Activated T-cell treated with anti-CD3 and anti-CD28 coated beads, Interleukin-2, amount 50 U/mL, for 24 hours (primary cell): ENCODE results near the gene SLC35F3.
"Not testable (repeated sequence)": the region's sequence is repeated elsewhere in the genome, so short reads cannot be mapped to it uniquely, and the experiment has no call there.

Source experiments
- DNase-seq: peaks from one replicate; pipeline ENCODE4 v3.0.0-alpha.2; 2020
- H3K27ac Mint-ChIP-seq: 2 replicates; pipeline ENCODE4 v1.8.0; 2020; ENCODE audit warnings: mild to moderate bottlenecking, mixed read lengths
- H3K27me3 Mint-ChIP-seq: 2 replicates; pipeline ENCODE4 v1.8.0; 2020; ENCODE audit warnings: mixed read lengths
- H3K36me3 Mint-ChIP-seq: 2 replicates; pipeline ENCODE4 v1.8.0; 2020; ENCODE audit warnings: low read depth, mixed read lengths
- H3K4me1 Mint-ChIP-seq: 2 replicates; pipeline ENCODE4 v1.8.0; 2020; ENCODE audit warnings: low read depth, mixed read lengths
- H3K4me3 Mint-ChIP-seq: 2 replicates; pipeline ENCODE4 v1.8.0; 2020; ENCODE audit warnings: mild to moderate bottlenecking, moderate library complexity, mixed read lengths
- H3K9me3 Mint-ChIP-seq: 2 replicates; pipeline ENCODE4 v1.8.0; 2020; ENCODE audit warnings: mixed read lengths

SLC35F3 gene

DNA sequence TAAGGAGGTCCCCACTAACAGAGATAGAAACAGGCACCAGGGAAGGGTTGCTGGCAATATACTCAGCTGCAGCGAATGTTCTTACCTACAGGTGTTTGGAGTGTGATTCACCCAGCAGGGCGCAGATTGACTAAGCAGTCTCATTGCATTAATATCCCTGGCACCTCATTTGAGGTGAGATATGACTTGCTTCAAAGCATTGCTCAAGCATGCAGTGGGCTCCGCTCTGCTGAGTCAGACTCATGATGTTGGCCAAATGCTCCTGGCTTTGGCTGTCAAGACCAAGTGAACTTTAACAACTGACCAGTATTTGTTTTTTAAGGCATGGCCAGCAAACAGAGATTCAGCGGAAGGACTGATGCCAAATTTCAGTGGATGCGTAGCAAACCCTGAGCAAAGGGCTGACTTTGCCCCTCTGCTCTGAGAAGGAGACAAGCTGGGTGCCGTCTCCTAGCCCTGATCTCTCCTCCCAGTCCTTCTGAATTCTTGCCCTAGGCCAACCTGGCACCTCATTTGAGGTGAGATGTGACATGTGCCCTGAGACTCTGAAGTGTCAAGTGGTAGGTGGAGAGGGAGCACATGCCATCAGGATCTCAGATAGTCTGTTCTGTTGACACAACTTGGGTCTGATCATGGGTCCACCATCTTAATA lies 281.7 kb downstream of the SLC35F3 start:
- H3K36me3 Mint-ChIP-seq = no peaks in the 10 kb centered on the region
- H3K27me3 Mint-ChIP-seq = peaks cover 61% of the 10 kb centered on the region
- H3K4me1 Mint-ChIP-seq = no peaks in the 10 kb centered on the region
- H3K4me3 Mint-ChIP-seq = no peak overlapping the region
- peaks cover 14% of the 10 kb centered on the region for H3K9me3 Mint-ChIP-seq
- no peak overlapping the region for H3K27ac Mint-ChIP-seq
- DNase-seq = no peak

DNA sequence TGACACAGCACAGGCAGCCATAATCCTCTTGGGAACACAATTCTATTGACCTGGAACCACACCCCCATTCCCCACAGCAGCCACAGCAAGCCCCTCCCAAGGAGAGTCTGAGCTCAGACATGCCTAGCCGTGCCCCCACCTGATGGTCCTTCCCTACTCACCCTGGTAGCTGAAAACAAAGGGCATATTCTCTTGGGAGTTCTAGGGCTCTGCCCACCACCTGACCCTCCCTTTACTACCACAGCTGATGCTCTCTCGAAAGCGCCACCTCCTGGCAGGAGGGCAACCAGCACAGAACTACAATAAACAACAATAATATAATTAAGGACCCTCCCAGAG lies 283.9 kb downstream of the SLC35F3 start:
- Mint-ChIP-seq H3K9me3 (peaks cover 18% of the 10 kb centered on the region), H3K4me3 (no peak overlapping the region), H3K4me1 (no peaks in the 10 kb centered on the region), H3K27me3 (peaks cover 65% of the 10 kb centered on the region), H3K36me3 (no peaks in the 10 kb centered on the region), H3K27ac (no peak overlapping the region)
- no peak for DNase-seq

DNA sequence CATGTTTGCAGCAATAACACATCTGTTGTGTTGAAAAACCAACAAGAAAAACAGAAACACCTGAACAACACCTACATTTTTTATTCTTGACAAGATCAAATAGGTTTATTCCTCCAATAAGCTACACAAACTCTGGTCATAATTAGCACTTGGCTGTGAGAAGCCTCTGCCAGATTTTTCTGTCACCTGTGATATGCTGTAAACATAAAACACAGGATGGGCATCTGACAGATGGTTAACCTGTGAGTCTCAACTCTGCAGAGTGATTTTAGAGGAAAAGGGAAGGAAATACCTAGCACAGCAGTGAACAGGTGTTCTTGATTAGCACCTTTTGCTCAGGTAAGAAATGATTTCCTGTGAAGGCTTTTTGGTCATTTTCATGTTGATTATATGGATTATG lies 293.4 kb downstream of the SLC35F3 start:
- H3K4me3 Mint-ChIP-seq = no peak overlapping the region
- H3K27ac Mint-ChIP-seq = no peak overlapping the region
- no peak for DNase-seq
- no peaks in the 10 kb centered on the region for H3K36me3 Mint-ChIP-seq
- H3K4me1 Mint-ChIP-seq = no peaks in the 10 kb centered on the region
- H3K27me3 Mint-ChIP-seq = peaks cover 41% of the 10 kb centered on the region
- H3K9me3 Mint-ChIP-seq = no peaks in the 10 kb centered on the region

DNA sequence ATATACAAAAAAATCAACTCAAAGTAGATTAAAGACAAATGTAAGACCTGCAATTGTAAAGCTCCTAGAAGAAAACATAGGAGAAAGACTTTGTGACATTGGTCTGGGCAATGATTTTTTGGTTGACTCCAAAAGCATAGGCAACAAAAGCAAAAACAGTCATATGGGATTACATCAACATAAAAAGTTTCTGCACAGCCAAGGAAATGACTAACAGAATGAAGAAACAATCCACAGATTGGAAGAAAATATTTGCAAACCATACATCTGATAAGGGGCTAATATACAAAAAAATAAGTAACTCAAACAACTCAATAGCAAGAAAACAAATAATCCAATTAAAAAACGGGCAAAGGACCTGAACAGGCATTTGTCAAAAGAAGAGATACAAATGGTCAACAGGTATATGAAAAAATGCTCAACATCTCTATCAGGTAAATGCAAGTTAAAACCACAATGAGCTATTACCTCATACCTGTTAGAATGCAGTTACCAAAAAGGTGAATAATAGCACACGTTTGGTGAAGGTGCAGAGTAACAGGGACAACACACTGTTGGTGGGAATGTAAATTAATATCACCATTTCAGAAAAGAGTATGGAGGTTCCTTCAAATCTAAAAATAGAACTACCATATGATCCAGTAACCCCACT lies 295.1 kb downstream of the SLC35F3 start:
- Mint-ChIP-seq H3K27me3 (peaks cover 33% of the 10 kb centered on the region), H3K27ac (no peak overlapping the region)

DNA sequence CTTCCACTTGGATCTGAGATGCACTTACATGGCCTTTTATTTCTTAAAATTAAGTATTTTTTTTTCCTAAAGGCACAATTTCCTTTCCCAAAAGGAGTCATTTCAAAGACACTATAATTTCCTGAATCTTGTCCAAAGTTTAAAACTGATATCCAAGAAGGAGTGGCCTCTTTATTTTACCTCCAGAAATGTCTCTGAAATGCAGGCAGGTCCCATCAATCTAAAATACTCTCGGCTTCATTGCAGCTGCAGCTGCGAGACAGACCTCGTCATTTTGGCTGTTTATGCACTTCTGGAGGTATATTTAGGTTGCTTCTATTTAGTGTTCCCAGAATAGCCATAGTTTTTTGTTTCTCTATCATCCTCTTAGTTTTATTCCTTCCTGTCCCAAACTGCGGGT lies 296.1 kb downstream of the SLC35F3 start:
- Mint-ChIP-seq H3K27me3 (peaks cover 29% of the 10 kb centered on the region), H3K4me3 (no peak overlapping the region), H3K36me3 (no peaks in the 10 kb centered on the region), H3K27ac (no peak overlapping the region), H3K9me3 (no peaks in the 10 kb centered on the region), H3K4me1 (no peaks in the 10 kb centered on the region)
- DNase-seq = no peak

More for the DNA sequence above, 295.1 kb downstream of the SLC35F3 start:
- H3K9me3 Mint-ChIP-seq = no peaks in the 10 kb centered on the region
- H3K36me3 Mint-ChIP-seq = no peaks in the 10 kb centered on the region
- no peaks in the 10 kb centered on the region for H3K4me1 Mint-ChIP-seq
- H3K4me3 Mint-ChIP-seq = no peak overlapping the region
- no peak for DNase-seq

DNA sequence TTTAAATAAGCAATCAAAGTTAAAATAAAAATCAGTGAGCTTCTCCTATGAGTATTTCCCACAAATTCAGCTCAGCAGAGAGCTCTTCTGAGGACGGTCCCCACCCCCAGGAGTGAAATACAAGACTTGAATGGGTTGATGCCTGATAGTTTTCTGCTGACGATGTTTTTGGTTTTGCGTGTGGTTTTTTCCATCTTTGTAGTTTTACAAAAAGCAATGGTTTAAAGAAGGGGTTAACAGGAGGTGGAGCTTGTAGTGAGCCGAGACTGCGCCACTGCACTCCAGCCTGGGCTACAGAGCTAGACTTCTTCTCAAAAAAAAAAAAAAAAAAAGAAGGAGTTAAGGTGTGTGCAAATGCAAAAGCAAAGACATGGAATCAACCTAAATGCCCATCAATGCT lies 297.1 kb downstream of the SLC35F3 start:
- Mint-ChIP-seq H3K36me3 (no peaks in the 10 kb centered on the region), H3K4me3 (no peak overlapping the region), H3K9me3 (no peaks in the 10 kb centered on the region), H3K4me1 (no peaks in the 10 kb centered on the region), H3K27me3 (peaks cover 20% of the 10 kb centered on the region), H3K27ac (no peak overlapping the region)
- DNase-seq = no peak

DNA sequence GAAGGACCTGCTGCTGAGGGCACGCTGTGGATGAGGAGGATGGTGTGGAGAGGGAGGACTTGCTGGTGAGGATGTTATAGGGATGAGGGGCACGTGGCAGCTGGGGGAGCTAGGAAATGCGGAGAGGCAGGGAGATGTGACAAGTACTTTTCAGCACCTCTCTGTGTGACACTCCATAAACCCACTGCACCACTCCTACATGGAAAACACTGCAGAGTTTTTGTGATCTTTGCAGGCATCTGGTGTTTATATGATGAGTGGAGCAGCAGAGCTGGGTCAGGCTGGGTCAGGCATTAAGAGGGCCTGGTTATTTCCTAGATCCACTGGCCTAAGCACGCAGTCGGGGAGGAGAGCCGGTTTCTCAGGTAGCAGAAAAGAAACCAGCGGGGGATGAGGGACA lies 301.5 kb downstream of the SLC35F3 start:
- Mint-ChIP-seq H3K27ac (no peak overlapping the region), H3K4me1 (no peaks in the 10 kb centered on the region), H3K27me3 (peaks cover 26% of the 10 kb centered on the region), H3K9me3 (no peaks in the 10 kb centered on the region), H3K4me3 (no peak overlapping the region), H3K36me3 (no peaks in the 10 kb centered on the region)
- DNase-seq = no peak

DNA sequence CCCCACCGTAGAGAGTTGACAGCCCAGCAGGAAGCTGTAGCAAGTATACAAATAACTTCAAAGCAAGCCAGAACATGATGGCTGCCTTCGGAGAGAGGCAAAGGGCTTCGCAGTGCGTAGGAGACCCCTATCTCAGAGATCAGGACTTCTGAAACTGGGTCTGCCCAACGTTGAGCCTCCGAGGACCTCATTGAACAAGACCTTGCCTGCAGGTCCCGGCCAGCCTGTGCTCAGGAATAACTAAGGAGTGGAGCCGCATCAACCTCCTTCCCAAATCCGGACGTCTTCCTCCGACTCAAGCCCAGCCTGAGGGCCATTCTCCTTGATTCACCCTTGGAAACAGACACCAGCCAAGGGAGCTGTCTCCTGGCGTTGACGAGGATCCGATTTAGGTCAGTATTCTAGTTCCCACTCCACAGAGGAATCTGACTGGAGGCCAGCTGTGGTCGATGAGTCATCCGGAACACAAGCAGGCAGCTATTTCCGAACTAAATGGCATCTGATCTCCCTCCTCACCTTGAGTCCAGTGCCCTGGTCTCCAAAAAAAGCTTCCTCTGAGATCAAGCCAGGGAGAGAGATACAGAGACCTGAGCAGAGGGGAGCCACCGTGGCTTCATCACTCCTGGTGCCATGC lies 302.3 kb downstream of the SLC35F3 start:
- no peak overlapping the region for H3K27ac Mint-ChIP-seq
- no peaks in the 10 kb centered on the region for H3K9me3 Mint-ChIP-seq
- peaks cover 28% of the 10 kb centered on the region for H3K27me3 Mint-ChIP-seq
- DNase-seq = no peak
- H3K4me1 Mint-ChIP-seq = no peaks in the 10 kb centered on the region
- no peaks in the 10 kb centered on the region for H3K36me3 Mint-ChIP-seq
- no peak overlapping the region for H3K4me3 Mint-ChIP-seq

DNA sequence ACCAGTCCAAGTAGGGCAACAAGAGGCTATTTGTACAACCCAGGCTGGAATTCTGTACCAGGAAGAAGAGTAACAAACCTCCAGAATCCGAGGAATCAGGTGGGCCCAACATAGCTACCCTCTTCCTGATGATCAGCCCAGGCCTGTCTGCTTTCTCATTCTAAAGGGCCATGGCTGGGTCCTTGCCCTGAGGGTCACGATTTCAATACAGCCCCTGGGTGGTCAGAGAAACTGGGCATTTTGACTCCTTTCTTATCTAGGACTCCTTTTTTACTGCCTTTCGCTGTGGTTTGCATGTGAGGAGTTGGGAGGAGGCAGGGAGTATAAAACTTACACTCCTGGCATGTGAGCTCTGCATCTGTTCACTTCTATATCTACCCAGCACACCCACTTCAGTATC lies 303.9 kb downstream of the SLC35F3 start:
- no peak overlapping the region for H3K4me3 Mint-ChIP-seq
- peaks cover 3% of the 10 kb centered on the region for H3K4me1 Mint-ChIP-seq
- H3K27me3 Mint-ChIP-seq = peaks cover 36% of the 10 kb centered on the region
- peaks cover 2% of the 10 kb centered on the region for H3K9me3 Mint-ChIP-seq
- no peaks in the 10 kb centered on the region for H3K36me3 Mint-ChIP-seq
- no peak for DNase-seq
- H3K27ac Mint-ChIP-seq = no peak overlapping the region

DNA sequence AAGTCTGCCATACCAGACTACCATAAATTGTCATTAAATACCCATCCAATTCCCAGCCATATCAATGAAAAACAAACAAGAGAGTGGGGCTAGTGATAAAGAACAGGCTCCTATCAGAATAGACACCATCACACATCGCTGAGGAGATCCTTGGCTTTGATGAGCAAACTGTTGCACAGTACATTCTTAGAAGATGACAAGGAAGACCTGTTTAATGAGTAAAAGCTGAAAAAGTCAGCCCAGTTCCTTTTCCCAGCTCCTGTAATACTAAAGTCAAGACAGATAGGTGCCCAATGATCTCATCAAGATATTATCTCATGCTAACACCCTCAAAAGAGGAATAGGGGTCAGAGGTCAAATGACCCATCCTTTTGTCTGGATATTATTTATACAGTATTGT lies 304.3 kb downstream of the SLC35F3 start:
- H3K4me3 Mint-ChIP-seq = no peak overlapping the region
- peaks cover 6% of the 10 kb centered on the region for H3K4me1 Mint-ChIP-seq
- H3K36me3 Mint-ChIP-seq = no peaks in the 10 kb centered on the region
- H3K27me3 Mint-ChIP-seq = peaks cover 41% of the 10 kb centered on the region
- no peak overlapping the region for H3K27ac Mint-ChIP-seq
- no peak for DNase-seq
- H3K9me3 Mint-ChIP-seq = peaks cover 2% of the 10 kb centered on the region

DNA sequence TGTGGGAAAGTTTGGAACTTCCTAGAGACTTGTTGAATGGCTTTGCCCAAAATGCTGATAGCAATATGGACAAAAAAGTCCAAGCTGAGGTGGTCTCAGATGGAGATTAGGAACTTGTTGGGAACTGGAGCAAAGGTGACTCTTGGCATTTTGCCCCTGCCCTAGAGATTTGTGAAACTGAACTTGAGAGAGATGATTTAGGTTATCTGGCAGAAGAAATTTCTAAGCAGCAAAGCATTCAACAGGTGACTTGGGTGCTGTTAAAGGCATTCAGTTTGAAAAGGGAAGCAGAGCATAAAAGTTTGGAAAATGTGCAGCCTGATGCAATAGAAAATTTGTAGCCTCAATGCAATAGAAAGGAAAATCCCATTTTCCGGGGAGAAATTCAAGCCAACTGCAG lies 306.0 kb downstream of the SLC35F3 start:
- not testable (repeated sequence) for H3K4me1 Mint-ChIP-seq, H3K9me3 Mint-ChIP-seq, H3K4me3 Mint-ChIP-seq, H3K27ac Mint-ChIP-seq, DNase-seq, H3K36me3 Mint-ChIP-seq
- H3K27me3 Mint-ChIP-seq = peaks cover 51% of the 10 kb centered on the region

DNA sequence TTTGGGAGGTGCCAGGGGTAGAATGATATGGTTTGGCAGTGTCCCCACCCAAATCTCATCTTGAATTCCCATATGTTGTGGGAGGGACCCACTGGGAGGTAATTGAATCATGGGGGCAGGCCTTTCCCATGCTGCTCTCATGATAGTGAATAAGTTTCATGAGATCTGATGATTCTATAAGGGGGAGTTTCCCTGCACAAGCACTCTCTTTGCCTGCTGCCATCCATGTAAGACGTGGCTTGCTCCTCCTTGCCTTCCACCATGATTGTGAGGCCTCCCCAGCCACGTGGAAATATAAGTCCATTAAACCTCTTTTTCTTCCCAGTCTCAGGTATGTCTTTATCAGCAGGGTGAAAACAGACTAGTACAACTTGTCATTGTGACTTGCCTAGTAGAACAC lies 307.4 kb downstream of the SLC35F3 start:
- H3K9me3 Mint-ChIP-seq, H3K4me1 Mint-ChIP-seq, H3K4me3 Mint-ChIP-seq, DNase-seq, H3K36me3 Mint-ChIP-seq, H3K27ac Mint-ChIP-seq: not testable (repeated sequence)
- peaks cover 65% of the 10 kb centered on the region for H3K27me3 Mint-ChIP-seq

DNA sequence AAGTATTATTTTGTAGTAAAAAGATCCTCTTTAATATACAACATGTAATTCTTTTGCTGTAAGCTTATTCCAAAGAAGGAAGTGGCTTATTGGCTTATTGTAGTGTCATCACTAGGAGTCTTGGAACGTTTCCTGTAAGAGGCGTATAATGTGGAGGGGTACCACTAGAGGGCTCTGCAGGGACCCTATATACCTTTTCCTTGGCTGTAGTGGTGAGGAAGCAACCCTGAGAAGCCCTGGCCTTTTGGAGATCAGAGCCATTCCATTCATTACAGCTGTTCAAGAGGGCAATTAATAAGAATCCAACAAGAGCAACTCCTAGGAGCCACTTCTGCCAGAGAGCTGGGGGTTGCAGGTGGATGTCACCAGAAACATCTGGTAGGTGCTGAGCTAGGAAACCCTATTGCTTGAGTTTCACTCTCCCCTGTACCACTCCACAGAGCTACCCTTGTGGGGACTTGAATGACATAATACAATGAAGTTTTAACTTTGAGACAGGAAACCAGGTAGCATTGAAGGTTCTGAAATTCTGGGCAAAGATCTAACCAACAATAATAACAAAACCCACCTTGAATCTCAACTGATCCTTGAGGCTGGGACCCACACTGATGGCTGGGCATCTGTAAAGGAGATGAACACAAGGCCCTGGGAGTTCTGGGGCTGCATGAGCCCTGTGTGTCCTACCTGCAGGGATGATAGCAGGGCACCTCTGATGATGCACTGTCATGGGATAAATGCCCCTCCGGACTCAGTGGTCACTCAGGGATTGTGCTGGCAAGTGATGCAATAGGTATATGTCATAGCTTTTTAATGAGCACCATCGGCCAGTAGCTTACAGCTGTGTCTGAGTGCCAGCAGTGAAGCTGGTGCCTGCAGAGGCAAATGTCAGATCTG lies 308.5 kb downstream of the SLC35F3 start:
- Mint-ChIP-seq H3K27me3 (peaks cover 73% of the 10 kb centered on the region), H3K27ac (no peak overlapping the region), H3K4me3 (no peak overlapping the region), H3K9me3 (peaks cover 2% of the 10 kb centered on the region), H3K4me1 (peaks cover 11% of the 10 kb centered on the region), H3K36me3 (no peaks in the 10 kb centered on the region)
- no peak for DNase-seq

DNA sequence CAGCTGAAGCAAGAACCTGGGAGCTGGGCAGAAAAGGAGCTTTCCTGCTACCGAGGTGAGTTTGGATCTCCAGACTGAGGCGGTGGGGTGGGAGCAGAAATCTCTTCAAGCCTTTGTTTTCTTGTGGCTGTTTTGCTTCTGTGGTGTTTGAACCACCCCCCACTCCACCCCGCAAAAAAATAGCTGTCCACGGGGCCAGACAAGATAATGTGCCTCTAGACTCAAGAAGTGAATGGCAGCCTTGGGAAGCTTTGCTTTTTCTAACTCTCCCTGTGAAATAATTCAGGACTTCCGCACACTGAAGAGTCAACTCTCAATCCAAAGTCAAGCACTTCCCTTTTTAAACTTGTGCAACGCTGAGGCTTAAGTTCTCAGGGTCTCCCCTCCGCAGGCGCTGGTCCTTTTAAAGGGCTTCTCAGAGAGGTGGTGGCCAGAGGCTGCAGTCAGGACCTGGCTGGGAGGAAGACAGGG lies 309.2 kb downstream of the SLC35F3 start:
- Mint-ChIP-seq H3K27ac (no peak overlapping the region), H3K27me3 (peaks cover 70% of the 10 kb centered on the region), H3K4me1 (peaks cover 11% of the 10 kb centered on the region), H3K36me3 (no peaks in the 10 kb centered on the region), H3K9me3 (peaks cover 2% of the 10 kb centered on the region), H3K4me3 (peak overlapping the region; percentile 64)
- DNase-seq = no peak
